Body of pancreas (tissue), 4 donors: ENCODE results near the gene RHOJ.

Experiments
- CTCF ChIP-seq, 7 experiments: fragments of 450-650 bp in 4 of 7; fragments of 200-600 bp in 3 of 7; sonication (generic) in 3 of 7; IDR thresholded peaks; one replicate each; pipeline ENCODE4 v1.5.1; 2016 to 2019; ENCODE audit warnings: antibody characterized with exemption in 7 of 7
- POLR2A ChIP-seq, 3 donors: fragments of 450-650 bp; IDR thresholded peaks; one replicate each; pipeline ENCODE4 v1.6.1; 2016; ENCODE audit warnings: antibody characterized with exemption in 3 of 3, mild to moderate bottlenecking in 2 of 3

DNA sequence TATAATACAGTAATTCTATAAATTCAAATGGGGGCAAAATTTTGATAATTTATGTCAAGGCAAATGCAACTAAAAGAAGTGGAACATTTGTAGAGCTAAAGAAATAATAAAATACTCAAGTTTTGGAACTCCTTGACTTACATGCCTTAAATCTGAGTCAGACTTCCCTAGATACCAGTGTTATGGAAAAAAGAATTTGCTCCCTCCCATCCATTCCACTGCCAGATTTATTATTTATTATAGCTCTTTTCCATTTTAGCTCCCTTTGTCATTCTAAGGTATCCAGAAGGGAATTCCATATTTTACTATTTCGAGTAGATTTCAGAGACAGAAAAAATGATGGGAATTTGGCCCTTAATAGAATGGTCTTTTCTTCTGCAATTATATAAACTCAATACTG lies 44.0 kb downstream of the RHOJ start:
- no peak for TF ChIP-seq CTCF (IDR thresholded peaks at IDR 0.05)
- TF ChIP-seq POLR2A (IDR thresholded peaks at IDR 0.05) = no peak
